Superior temporal gyrus (tissue), 1 donor: ENCODE results near the gene GSTM5.
"Not testable (repeated sequence)": the region's sequence is repeated elsewhere in the genome, so short reads cannot be mapped to it uniquely, and the experiment has no call there.

Source experiments
- DNase-seq: peaks from one replicate; pipeline ENCODE4 v3.0.0-alpha.2; 2016; ENCODE audit errors: extremely low spot score

GSTM5 gene

DNA sequence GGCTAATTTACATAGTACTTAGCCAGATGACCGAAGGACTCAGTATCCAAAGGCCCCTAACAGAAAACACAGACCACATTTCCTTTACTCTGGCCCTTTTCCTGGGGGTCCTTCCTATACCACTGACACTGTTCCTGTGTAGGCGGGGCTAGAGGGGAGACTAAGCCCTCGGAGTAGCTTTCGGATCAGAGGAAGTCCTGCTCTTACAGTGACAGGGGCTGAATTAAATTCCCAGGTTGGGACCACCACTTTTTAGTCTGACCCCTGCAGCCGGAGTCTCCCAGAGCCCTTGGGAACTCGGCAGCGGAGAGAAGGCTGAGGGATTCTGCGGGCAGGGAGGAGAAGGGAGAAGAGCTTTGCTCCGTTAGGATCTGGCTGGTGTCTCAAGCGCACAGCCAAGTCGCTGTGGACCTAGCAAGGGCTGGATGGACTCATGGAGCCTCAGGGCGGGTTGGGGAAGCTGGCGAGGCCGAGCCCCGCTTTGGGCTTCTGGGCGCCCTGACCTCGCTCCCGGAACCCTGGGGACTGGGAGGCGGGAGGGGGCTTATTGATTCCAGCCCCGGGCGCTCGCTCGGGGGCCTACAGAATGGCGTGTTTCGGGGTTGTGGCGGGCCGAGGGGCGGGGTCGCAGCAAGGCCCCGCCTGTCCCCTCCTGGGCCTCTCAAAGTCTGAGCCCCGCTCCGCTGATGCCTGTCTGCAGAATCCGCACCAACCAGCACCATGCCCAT lies at the start of gene GSTM5:
GSTM5 (plus strand) TSS at position 659 of the 728 bp plus-strand sequence; CDS start at position 721, 62 bp downstream.
- DNase-seq = peak; percentile 1

GRCh38 chr1:109664671-109665070 lies 47.4 kb upstream of the GSTM5 start:
- DNase-seq = peak; percentile 1

- DNase-seq = peak; percentile 55
These were observed 44.5 kb upstream of the GSTM5 start, which contains the start of gene GSTM2 for GRCh38 chr1:109667452-109668122. TSS of gene GSTM2 (plus strand) at chr1:109668057. CDS start at chr1:109668116, 59 bp downstream.

GRCh38 chr1:109668123-109668775 lies 43.8 kb upstream of the GSTM5 start:
- peak; percentile 3 for DNase-seq

DNA sequence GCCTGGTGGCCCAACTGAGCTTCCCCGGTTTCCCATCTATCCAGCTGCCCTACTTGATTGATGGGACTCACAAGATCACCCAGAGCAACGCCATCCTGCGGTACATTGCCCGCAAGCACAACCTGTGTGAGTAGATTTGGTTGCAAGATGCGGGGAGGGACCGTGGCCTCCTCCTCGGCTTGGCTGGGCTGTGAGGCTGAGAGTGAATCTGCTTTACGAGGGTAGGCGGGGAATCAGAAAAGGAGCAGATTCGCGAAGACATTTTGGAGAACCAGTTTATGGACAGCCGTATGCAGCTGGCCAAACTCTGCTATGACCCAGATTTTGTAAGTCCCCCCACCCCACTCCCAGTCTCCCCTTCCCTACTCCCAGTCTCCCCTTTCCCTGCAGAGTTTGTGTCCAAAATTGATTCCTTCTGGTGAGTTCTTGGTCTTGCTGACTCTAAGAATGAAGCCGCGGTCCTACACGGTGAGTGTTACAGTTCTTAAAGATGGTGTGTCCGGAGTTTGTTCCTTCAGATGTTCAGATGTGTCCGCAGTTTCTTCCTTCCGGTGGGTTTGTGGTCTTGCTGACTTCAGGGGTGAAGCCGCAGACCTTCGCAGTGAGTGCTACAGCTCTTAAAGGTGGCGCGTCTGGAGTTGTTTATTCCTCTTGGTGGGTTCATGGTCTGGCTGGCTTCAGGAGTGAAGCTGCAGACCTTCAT lies 42.7 kb upstream of the GSTM5 start:
- DNase-seq = peak; percentile 1

GRCh38 chr1:109669949-109670302 lies 42.1 kb upstream of the GSTM5 start:
- DNase-seq = not testable (repeated sequence)

GRCh38 chr1:109671067-109671466 lies 41.0 kb upstream of the GSTM5 start:
- DNase-seq = no peak

- DNase-seq = not testable (repeated sequence)
These were observed 38.2 kb upstream of the GSTM5 start for GRCh38 chr1:109673861-109674260.

DNA sequence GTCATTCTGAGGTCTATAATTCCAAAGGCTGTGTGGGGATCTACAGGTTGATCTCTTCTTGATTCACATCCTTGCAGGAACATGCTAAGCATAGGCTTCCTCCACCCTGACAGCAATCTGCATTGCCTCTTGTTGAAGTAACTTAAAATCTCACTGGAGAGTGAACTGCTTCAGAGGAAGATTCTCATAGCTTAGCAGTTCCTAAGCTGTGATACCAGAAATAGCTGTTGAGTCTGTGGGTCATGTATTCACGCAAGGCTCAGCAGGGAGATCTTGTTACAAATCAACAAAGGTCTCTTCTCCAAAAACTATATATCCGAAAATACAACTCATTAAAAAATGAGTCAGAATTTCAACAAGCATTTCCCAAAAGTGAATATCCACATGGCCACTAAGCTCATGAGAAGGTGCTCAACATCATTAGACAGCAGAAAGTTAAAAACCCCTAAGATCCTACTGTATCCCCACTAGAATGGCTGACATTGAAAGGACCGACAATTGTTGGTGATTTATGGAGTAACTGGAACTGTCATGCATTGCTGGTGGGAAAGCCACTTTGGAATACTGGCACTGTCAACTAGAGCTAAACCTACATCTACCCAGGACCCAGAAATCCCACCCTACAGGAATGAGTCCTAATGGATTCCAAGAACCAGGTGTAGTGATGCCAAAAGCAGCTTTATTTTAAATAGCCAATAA lies 35.2 kb upstream of the GSTM5 start:
- DNase-seq = peak; percentile 1

GRCh38 chr1:109677459-109677858 lies 34.6 kb upstream of the GSTM5 start:
- DNase-seq = peak; percentile 3

- DNase-seq = not testable (repeated sequence)
These were observed 33.4 kb upstream of the GSTM5 start for GRCh38 chr1:109678637-109679036.

GRCh38 chr1:109684777-109685176 lies 27.3 kb upstream of the GSTM5 start:
- DNase-seq = not testable (repeated sequence)

GRCh38 chr1:109685399-109685798 lies 26.7 kb upstream of the GSTM5 start:
- DNase-seq = not testable (repeated sequence)

DNA sequence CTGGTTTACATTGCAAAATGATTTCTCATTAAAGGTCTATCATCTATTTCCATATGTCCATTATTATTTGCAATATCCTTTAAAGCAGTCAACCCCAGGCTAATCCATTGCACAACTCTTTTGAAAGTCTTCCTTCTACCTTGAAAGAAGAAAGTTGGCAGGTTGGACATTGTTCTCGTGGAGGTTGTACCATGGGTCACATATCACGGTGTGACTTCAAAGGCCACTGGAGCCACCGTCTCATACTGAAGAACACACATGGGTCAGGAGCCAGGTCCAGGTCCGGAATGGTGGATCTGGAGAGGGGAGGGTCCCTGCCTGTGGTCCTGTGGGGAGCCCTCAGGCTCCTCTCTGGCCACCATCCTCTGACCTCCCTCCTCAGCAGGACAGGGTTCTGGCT lies 26.2 kb upstream of the GSTM5 start:
- not testable (repeated sequence) for DNase-seq

GRCh38 chr1:109687109-109687508 lies 24.9 kb upstream of the GSTM5 start:
- not testable (repeated sequence) for DNase-seq

DNA sequence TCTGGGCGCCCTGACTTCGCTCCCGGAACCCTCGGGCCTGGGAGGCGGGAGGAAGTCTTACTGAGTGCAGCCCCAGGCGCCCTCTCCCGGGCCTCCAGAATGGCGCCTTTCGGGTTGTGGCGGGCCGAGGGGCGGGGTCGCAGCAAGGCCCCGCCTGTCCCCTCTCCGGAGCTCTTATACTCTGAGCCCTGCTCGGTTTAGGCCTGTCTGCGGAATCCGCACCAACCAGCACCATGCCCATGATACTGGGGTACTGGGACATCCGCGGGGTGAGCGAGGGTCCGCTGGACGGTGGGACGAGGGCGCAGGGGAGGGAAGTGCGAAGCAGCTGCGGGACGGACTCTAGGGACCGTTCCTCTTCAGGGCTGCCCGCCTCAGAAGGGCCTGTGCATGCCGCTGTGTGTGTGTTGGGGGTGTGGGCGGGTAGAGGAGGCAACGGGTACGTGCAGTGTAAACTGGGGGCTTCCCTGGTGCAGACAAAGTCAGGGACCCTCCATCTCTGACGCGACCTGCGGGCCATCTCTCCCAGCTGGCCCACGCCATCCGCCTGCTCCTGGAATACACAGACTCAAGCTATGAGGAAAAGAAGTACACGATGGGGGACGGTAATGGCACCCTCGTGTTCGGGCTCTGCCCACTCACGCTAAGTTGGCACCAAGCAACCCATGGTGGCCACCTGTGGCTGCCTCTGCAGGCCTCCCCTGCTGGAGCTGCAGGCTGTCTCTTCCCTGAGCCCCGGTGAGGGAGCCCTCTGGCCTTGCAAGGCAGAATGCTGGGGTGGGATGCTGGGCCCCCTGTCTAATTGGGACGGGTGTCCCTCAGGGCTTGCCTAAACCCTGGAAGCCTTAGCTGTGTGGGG lies 24.2 kb upstream of the GSTM5 start, which contains the start of gene GSTM1:
GSTM1 (plus strand) TSS at position 177 of the 859 bp plus-strand sequence; CDS start at position 234, 57 bp downstream.
- DNase-seq = no peak

- DNase-seq = no peak
These were observed 22.1 kb upstream of the GSTM5 start for GRCh38 chr1:109689844-109690405.

DNA sequence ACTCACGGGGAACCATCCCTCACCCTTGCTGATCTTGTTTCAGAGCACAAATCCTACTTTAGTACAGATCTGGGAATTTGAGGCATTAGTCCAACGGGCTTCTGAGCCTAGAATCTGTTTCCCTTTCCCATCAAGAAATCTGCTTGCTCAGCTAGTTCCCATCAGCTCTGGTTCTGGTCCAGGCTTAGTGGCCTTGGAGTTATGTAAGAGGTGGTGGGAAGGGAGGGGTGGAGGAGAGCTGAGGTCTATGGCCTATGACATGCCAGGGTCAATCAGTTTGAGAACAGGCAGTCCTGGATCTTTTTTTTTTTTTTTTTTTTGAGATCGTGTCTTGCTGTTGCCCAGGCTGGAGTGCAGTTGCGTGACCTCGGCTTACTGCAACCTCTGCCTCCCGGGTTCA lies 20.3 kb upstream of the GSTM5 start:
- DNase-seq = no peak

- DNase-seq = not testable (repeated sequence)
These were observed 17.7 kb upstream of the GSTM5 start for GRCh38 chr1:109694400-109694799.

- not testable (repeated sequence) for DNase-seq
These were observed 16.9 kb upstream of the GSTM5 start for GRCh38 chr1:109695138-109695537.
